Tibial nerve (tissue), 3 donors: ENCODE results near the gene PITPNM3.

Experiments used
- POLR2A ChIP-seq, 2 donors: fragments of 450-650 bp; IDR thresholded peaks; one replicate each; pipeline ENCODE4 v1.6.1; 2017; ENCODE audit warnings: antibody characterized with exemption in 2 of 2, mild to moderate bottlenecking in 2 of 2, moderate library complexity in 2 of 2
- TF ChIP-seq, protein P1 (sequence below), 5 experiments: fragments of 200-600 bp in 3 of 5; fragments of 450-650 bp in 2 of 5; sonication (generic) in 3 of 5; IDR thresholded peaks; one replicate each; pipeline ENCODE4 v1.5.1; 2016 to 2019; ENCODE audit warnings: antibody characterized with exemption in 5 of 5, mild to moderate bottlenecking in 3 of 5, moderate library complexity in 2 of 5

DNA sequence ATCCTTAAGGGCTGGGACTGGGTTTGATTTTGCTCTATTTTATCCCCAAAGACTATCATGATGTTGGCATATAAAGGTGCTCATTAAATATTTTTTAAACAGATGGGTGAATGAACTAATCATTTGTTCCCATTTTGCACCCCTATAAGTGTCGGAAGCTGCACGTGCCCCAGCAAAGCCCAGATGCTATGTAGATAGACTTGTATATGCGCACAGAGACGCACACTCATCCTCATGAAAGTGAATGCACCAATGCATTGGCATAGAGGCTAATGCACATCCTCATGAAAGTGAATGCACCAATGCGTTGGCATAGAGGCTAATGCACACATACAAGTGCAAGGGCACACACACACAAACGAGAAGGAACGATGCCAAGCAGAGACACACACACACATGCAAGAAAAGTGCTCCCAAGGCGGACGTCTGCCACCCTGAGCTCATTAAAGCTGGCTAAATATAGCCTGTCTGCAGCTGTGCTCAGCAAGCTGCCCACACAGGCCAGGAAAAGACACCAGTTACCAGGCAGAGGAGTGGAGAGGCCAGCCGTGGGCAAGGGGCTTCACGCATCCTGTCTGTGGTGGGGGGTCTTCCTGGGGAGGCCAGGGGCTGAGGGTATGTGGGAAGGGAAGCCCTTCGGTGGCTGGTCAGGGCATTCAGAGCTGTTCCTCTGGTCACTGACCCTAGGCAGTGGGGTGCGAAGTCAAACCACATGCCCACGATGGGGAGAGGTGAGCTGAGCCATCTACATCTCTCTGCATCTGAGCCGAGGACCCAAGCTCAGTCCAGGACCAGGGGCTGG is 59.5 kb downstream of the PITPNM3 start:
- no peak for TF ChIP-seq POLR2A (IDR thresholded peaks at IDR 0.05)
- TF ChIP-seq, protein P1, sequence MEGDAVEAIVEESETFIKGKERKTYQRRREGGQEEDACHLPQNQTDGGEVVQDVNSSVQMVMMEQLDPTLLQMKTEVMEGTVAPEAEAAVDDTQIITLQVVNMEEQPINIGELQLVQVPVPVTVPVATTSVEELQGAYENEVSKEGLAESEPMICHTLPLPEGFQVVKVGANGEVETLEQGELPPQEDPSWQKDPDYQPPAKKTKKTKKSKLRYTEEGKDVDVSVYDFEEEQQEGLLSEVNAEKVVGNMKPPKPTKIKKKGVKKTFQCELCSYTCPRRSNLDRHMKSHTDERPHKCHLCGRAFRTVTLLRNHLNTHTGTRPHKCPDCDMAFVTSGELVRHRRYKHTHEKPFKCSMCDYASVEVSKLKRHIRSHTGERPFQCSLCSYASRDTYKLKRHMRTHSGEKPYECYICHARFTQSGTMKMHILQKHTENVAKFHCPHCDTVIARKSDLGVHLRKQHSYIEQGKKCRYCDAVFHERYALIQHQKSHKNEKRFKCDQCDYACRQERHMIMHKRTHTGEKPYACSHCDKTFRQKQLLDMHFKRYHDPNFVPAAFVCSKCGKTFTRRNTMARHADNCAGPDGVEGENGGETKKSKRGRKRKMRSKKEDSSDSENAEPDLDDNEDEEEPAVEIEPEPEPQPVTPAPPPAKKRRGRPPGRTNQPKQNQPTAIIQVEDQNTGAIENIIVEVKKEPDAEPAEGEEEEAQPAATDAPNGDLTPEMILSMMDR (IDR thresholded peaks at IDR 0.05), result no peak
